Measurements from ENCODE around the gene IL18BP.

IL18BP gene

GRCh38 chr11:71996517-71996916, 2.2 kb upstream of the IL18BP start:
- no peak overlapping the region for H3K4me2 ChIP-seq (ENCODE audit: low read length)
- peaks cover 61% of the 10 kb centered on the region for H3K4me1 ChIP-seq (ENCODE audit: control insufficient read depth, low read length)
- no peak overlapping the region for H3K4me3 ChIP-seq (ENCODE audit: low read length)
- H3K9me3 ChIP-seq (ENCODE audit: control insufficient read depth, insufficient read depth, low read length) = no peaks in the 10 kb centered on the region
- H3K27ac ChIP-seq (ENCODE audit: low read depth, low read length) = no peak overlapping the region
- H3K9me2 ChIP-seq (replicated peaks; ENCODE audit: control insufficient read depth, low read length) = no peaks in the 10 kb centered on the region
- H3K36me3 ChIP-seq (ENCODE audit: control insufficient read depth, low read length) = peaks cover 5% of the 10 kb centered on the region; the same call in 1 of the 2 replicates
- peaks cover 8% of the 10 kb centered on the region for H3F3A ChIP-seq (ENCODE audit: control insufficient read depth, insufficient read depth)
- H3K79me2 ChIP-seq (ENCODE audit: control insufficient read depth, low read length) = no peaks in the 10 kb centered on the region
- H4K20me1 ChIP-seq (ENCODE audit: control insufficient read depth, insufficient read depth, low read depth, low read length) = no peaks in the 10 kb centered on the region
- TF ChIP-seq EZH2phosphoT487 (IDR thresholded peaks at IDR 0.05; ENCODE audit: borderline replicate concordance, low read length) = no peak
- no peak for TF ChIP-seq CTCF (IDR thresholded peaks at IDR 0.05; ENCODE audit: low read depth, low read length, poor library complexity, severe bottlenecking)
- H3K27me3 ChIP-seq (ENCODE audit: control insufficient read depth, low read length) = no peaks in the 10 kb centered on the region

GRCh38 chr11:71996946-71997345, 1.8 kb upstream of the IL18BP start:
- H3K27me3 ChIP-seq (ENCODE audit: control insufficient read depth, low read length) = no peaks in the 10 kb centered on the region
- no peaks in the 10 kb centered on the region for H3K79me2 ChIP-seq (ENCODE audit: control insufficient read depth, low read length)
- no peaks in the 10 kb centered on the region for H3K9me3 ChIP-seq (ENCODE audit: control insufficient read depth, insufficient read depth, low read length)
- no peak overlapping the region for H3K27ac ChIP-seq (ENCODE audit: low read depth, low read length)
- H3K4me1 ChIP-seq (ENCODE audit: control insufficient read depth, low read length) = peaks cover 57% of the 10 kb centered on the region
- peaks cover 9% of the 10 kb centered on the region for H3K36me3 ChIP-seq (ENCODE audit: control insufficient read depth, low read length)
- no peaks in the 10 kb centered on the region for H4K20me1 ChIP-seq (ENCODE audit: control insufficient read depth, insufficient read depth, low read depth, low read length)
- H3K9me2 ChIP-seq (replicated peaks; ENCODE audit: control insufficient read depth, low read length) = no peaks in the 10 kb centered on the region
- no peak overlapping the region for H3K4me3 ChIP-seq (ENCODE audit: low read length)
- peaks cover 7% of the 10 kb centered on the region for H3F3A ChIP-seq (ENCODE audit: control insufficient read depth, insufficient read depth)
- TF ChIP-seq EZH2phosphoT487 (IDR thresholded peaks at IDR 0.05; ENCODE audit: borderline replicate concordance, low read length) (no peak), CTCF (IDR thresholded peaks at IDR 0.05; ENCODE audit: low read depth, low read length, poor library complexity, severe bottlenecking) (no peak)
- H3K4me2 ChIP-seq (ENCODE audit: low read length) = no peak overlapping the region

- Histone ChIP-seq H3K9me2 (replicated peaks; ENCODE audit: control insufficient read depth, low read length) (no peaks in the 10 kb centered on the region), H3K79me2 (ENCODE audit: control insufficient read depth, low read length) (no peaks in the 10 kb centered on the region), H3K36me3 (ENCODE audit: control insufficient read depth, low read length) (peaks cover 15% of the 10 kb centered on the region), H3K4me3 (ENCODE audit: low read length) (no peak overlapping the region), H3K4me1 (ENCODE audit: control insufficient read depth, low read length) (peaks cover 50% of the 10 kb centered on the region), H3K4me2 (ENCODE audit: low read length) (no peak overlapping the region), H3K27ac (ENCODE audit: low read depth, low read length) (no peak overlapping the region), H3K27me3 (ENCODE audit: control insufficient read depth, low read length) (no peaks in the 10 kb centered on the region), H4K20me1 (ENCODE audit: control insufficient read depth, insufficient read depth, low read depth, low read length) (no peaks in the 10 kb centered on the region), H3F3A (ENCODE audit: control insufficient read depth, insufficient read depth) (peaks cover 5% of the 10 kb centered on the region; the same call in 1 of the 2 replicates), H3K9me3 (ENCODE audit: control insufficient read depth, insufficient read depth, low read length) (no peaks in the 10 kb centered on the region)
- TF ChIP-seq EZH2phosphoT487 (IDR thresholded peaks at IDR 0.05; ENCODE audit: borderline replicate concordance, low read length) (no peak), CTCF (IDR thresholded peaks at IDR 0.05; ENCODE audit: low read depth, low read length, poor library complexity, severe bottlenecking) (no peak)
Measured at GRCh38 chr11:71997594-71997993, 1.1 kb upstream of the IL18BP start.

Measured in DOHH2 (cell line).